Measurements from ENCODE around the gene HACD1. TPM values are rescaled to one million over a fixed set of nuclear protein-coding genes. Genes with fewer than 3 reads are reported as not detected.
"Not testable (repeated sequence)": the region's sequence is repeated elsewhere in the genome, so short reads cannot be mapped to it uniquely, and the experiment has no call there.

The HACD1 gene
- total RNA-seq, 1 donor from 2014 or later: 41.6 TPM

DNA sequence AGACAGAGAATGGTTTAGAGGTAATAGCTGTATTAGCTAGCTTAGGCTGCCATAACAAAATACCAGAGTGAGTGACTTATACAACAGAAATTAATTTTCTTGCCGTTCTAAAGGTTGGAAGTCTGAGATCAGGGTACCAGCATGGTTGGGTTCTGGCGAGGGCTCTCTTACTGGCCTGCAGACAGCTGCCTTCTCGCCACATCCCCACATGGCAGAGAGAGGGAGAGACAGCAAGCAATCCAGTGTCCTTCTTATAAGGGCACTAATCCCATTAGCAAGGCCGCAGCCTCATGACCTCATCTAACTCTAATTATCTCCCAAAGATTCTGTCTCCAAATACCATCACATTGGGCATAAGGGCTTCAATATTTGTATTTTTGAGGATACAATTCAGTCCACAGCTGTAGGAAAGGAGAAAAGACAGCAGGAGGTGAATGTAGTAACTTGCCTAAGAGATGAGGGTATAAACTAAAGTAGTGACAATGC is 23.2 kb upstream of the HACD1 start:
- peaks cover under 1 to 8% of the 10 kb centered on the region in 2 donors for H3K4me1 ChIP-seq
- H3K9me3 ChIP-seq: no peaks in the 10 kb centered on the region
- H3K4me3 ChIP-seq: no peak overlapping the region
- no peaks in the 10 kb centered on the region for H3K36me3 ChIP-seq
- intact Hi-C loops (cut with DNase I): loop anchor here (5.0 kb wide), 2 partner anchors 33 to 823 kb away; partner anchors contain the start of gene RSU1
- no peak overlapping the region for H3K27ac ChIP-seq
- no peak for DNase-seq (ENCODE audit: low spot score in 2 of 2)
- TF ChIP-seq, protein P1, sequence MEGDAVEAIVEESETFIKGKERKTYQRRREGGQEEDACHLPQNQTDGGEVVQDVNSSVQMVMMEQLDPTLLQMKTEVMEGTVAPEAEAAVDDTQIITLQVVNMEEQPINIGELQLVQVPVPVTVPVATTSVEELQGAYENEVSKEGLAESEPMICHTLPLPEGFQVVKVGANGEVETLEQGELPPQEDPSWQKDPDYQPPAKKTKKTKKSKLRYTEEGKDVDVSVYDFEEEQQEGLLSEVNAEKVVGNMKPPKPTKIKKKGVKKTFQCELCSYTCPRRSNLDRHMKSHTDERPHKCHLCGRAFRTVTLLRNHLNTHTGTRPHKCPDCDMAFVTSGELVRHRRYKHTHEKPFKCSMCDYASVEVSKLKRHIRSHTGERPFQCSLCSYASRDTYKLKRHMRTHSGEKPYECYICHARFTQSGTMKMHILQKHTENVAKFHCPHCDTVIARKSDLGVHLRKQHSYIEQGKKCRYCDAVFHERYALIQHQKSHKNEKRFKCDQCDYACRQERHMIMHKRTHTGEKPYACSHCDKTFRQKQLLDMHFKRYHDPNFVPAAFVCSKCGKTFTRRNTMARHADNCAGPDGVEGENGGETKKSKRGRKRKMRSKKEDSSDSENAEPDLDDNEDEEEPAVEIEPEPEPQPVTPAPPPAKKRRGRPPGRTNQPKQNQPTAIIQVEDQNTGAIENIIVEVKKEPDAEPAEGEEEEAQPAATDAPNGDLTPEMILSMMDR (IDR thresholded peaks at IDR 0.05): no peak
- H3K27me3 ChIP-seq: no peaks in the 10 kb centered on the region

DNA sequence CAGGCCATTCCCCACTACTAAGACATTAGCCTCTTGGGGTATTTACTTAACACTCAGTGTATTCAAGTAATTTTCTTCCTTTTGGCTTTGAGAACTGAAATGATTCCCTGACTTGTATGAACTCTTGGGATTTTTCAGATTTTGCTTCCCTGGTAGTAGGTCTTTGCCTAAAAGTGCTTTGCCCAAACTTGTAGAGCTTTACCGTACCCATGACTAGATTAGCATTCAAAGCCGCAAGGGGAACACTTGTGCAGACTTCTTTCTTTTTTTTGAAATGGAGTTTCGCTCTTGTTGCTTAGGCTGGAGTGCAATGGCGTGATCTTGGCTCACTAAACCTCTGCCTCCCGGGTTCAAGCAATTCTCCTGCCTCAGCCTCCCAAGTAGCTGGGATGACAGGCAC is 20.7 kb upstream of the HACD1 start:
- H3K4me3 ChIP-seq: no peak overlapping the region
- no peak for DNase-seq (ENCODE audit: low spot score in 2 of 2)
- H3K27ac ChIP-seq: no peak overlapping the region
- intact Hi-C loops (cut with DNase I): no loop called here
- no peaks in the 10 kb centered on the region for H3K36me3 ChIP-seq
- no peaks in the 10 kb centered on the region for H3K9me3 ChIP-seq
- peaks cover 0 to 2% of the 10 kb centered on the region in 2 donors for H3K4me1 ChIP-seq
- H3K27me3 ChIP-seq: no peaks in the 10 kb centered on the region
- TF ChIP-seq, protein P1 (IDR thresholded peaks at IDR 0.05): no peak

DNA sequence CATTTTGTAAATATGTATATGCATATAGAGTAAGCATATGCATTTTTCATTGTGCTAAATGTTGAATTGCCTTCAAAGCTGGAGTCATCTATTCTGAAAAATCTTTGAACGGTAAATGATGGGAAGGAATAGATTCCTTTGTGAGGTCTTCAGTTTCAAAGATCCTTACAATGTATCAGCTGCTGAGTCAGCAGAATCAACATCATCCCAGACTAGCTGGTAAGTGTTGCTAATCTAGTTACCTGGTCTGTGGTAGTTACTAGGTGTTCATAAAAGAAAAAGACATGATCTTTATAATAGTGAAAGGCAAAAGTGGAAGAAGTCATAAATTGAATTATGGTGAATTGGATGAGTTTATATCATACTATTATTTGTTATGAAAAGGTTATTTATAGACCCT is 16.2 kb upstream of the HACD1 start:
- H3K36me3 ChIP-seq: no peaks in the 10 kb centered on the region
- intact Hi-C loops (cut with DNase I): no loop called here
- no peak for DNase-seq (ENCODE audit: low spot score in 2 of 2)
- TF ChIP-seq, protein P1 (IDR thresholded peaks at IDR 0.05): no peak
- H3K4me3 ChIP-seq: no peak overlapping the region
- no peaks in the 10 kb centered on the region for H3K27me3 ChIP-seq
- H3K9me3 ChIP-seq: no peaks in the 10 kb centered on the region
- H3K27ac ChIP-seq: no peak overlapping the region
- no peaks in the 10 kb centered on the region for H3K4me1 ChIP-seq

DNA sequence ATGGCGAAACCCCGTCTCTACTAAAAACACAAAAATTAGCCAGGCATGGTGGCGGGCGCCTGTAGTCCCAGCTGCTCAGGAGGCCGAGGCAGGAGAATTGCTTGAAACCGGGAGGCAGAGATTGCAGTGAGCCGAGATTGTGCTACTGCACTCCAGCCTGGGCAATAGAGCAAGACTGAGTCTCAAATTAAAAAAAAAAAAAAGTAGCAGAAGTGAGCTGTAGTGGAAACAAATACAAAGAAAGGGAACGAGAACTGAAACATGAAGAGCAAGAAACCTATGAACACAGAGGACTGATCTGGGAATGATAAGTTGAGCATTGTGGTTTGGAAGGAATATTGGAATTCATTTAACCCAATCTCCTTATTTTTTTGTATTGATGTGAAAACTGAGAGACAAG is 15.4 kb upstream of the HACD1 start:
- intact Hi-C loops (cut with DNase I); DNase-seq (ENCODE audit: low spot score in 2 of 2); H3K9me3 ChIP-seq; H3K27ac ChIP-seq; H3K4me3 ChIP-seq; H3K36me3 ChIP-seq; H3K4me1 ChIP-seq; H3K27me3 ChIP-seq: not testable (repeated sequence)

DNA sequence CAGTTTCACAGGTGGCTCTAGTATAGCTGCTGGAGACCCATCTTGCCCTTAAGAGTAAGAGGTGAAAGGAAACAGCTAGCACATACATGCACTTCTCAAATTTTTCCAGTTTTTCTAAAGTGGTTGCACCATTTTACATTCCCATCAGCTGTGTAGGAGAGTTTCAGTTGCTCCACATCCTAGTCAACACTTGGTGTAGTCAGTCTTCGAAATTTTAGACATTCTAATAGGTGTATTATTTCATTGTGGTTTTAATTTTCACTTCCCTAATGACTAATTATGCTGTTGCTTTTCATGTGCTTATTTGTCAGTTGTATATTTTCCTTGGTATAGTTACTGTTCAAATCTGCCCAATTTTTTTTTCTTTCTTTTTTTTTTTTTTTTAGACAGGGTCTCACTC is 9.5 kb upstream of the HACD1 start:
- H3K27me3 ChIP-seq: no peaks in the 10 kb centered on the region

DNA sequence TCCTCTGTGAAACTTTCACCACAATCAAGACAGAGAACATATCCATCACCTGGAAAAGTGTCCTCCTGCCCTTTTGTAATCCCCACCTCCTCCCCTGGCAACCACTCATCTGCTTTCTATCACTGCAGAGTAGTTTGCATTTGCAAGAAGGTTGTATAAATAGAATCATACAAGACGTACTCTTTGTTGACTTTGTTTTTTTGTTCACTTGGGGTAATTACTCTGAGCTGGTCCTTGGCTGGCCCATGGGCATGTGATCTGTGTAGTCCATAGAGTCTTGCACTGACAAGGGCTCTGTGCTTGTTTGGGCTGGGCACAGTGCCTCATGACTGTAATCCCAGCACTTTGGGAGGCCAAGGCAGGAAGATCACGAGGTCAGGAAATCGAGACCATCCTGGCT is 7.8 kb upstream of the HACD1 start:
- H3K27me3 ChIP-seq: no peaks in the 10 kb centered on the region
- no peak for DNase-seq (ENCODE audit: low spot score in 2 of 2)
- no peak overlapping the region for H3K27ac ChIP-seq
- TF ChIP-seq, protein P1 (IDR thresholded peaks at IDR 0.05): no peak
- intact Hi-C loops (cut with DNase I): no loop called here
- H3K36me3 ChIP-seq: no peaks in the 10 kb centered on the region
- no peak overlapping the region for H3K4me3 ChIP-seq
- H3K4me1 ChIP-seq: no peaks in the 10 kb centered on the region
- H3K9me3 ChIP-seq: no peaks in the 10 kb centered on the region

More for the DNA sequence above, 9.5 kb upstream of the HACD1 start:
- Histone ChIP-seq H3K9me3 (no peaks in the 10 kb centered on the region), H3K27ac (no peak overlapping the region), H3K4me1 (no peaks in the 10 kb centered on the region), H3K4me3 (no peak overlapping the region), H3K36me3 (no peaks in the 10 kb centered on the region)
- TF ChIP-seq, protein P1 (IDR thresholded peaks at IDR 0.05): no peak
- DNase-seq (ENCODE audit: low spot score in 2 of 2): no peak
- intact Hi-C loops (cut with DNase I): no loop called here
